Right atrium auricular region (tissue), 2 donors: ENCODE measurements around the gene EHD1. TPM values are rescaled to one million over a fixed set of nuclear protein-coding genes. Genes with fewer than 3 reads are reported as not detected.

ENCODE experiments used
- DNase-seq: peaks from one replicate; pipeline ENCODE4 v3.0.0-alpha.2; 2019; ENCODE audit warnings: low spot score
- H3K27ac ChIP-seq, 2 donors: fragments of 200-600 bp; sonication (generic); 1 replicate in 1 of 2; 2 replicates in 1 of 2; pipeline ENCODE4 v1.5.1; 2016 to 2019
- H3K27me3 ChIP-seq, 2 donors: fragments of 200-600 bp; sonication (generic); one replicate each; pipeline versions ENCODE4 v1.5.1 to v1.6.0; 2017 to 2019
- H3K36me3 ChIP-seq: fragments of 200-600 bp; sonication (generic); one replicate; pipeline ENCODE4 v1.5.1; 2016
- H3K4me1 ChIP-seq, 2 donors: fragments of 200-600 bp; sonication (generic); one replicate each; pipeline versions ENCODE4 v1.5.1 to v1.6.0; 2017 to 2019
- H3K4me3 ChIP-seq, 2 donors: fragments of 200-600 bp; sonication (generic); 1 replicate in 1 of 2; 2 replicates in 1 of 2; pipeline ENCODE4 v1.5.1; 2017 to 2019; ENCODE audit warnings: mild to moderate bottlenecking in 1 of 2, moderate library complexity in 1 of 2
- H3K9me3 ChIP-seq, 2 donors: fragments of 200-600 bp; sonication (generic); one replicate each; pipeline ENCODE4 v1.5.1; 2019
- total RNA-seq, 2 donors: library from RNA; depleted of rRNA; stranded (reverse); fragments of >200 nt; gene quantifications; one replicate each; pipeline ENCODE4 v1.1.0, GENCODE V29; 2016
- TF ChIP-seq, protein P1 (sequence below), 2 donors: fragments of 200-600 bp; sonication (generic); IDR thresholded peaks; one replicate each; pipeline ENCODE4 v1.5.1; 2019; ENCODE audit warnings: antibody characterized with exemption in 2 of 2

The EHD1 gene
- total RNA-seq, 2 donors from 2014 or later = 29.5 to 34.1 TPM

DNA sequence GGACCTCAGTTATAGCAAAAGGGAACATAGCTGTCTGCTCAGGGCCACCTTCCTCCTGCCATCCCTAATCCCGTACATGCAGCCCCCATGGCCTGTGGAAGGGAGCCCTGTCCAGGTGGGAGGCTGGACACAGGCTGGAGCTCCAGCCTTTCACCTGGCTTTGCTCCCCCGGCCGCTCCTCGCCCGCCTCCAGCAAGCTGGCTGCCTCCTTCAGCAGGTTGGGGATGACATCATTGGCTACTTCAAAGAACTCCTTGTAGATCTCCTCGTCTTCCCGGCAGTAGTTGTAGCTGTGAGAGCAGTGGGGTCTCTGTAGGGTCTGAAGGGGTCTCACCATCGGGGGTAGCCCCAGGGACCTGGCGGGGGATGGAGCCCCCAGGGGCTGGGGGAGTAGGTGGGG lies 72.9 kb downstream of the EHD1 start:
- H3K4me3 ChIP-seq = no peak overlapping the region
- peaks cover 13% of the 10 kb centered on the region for H3K36me3 ChIP-seq
- no peaks in the 10 kb centered on the region for H3K9me3 ChIP-seq
- no peak for DNase-seq
- H3K4me1 ChIP-seq = peaks cover 0 to 38% of the 10 kb centered on the region in 2 donors
- TF ChIP-seq, protein P1, sequence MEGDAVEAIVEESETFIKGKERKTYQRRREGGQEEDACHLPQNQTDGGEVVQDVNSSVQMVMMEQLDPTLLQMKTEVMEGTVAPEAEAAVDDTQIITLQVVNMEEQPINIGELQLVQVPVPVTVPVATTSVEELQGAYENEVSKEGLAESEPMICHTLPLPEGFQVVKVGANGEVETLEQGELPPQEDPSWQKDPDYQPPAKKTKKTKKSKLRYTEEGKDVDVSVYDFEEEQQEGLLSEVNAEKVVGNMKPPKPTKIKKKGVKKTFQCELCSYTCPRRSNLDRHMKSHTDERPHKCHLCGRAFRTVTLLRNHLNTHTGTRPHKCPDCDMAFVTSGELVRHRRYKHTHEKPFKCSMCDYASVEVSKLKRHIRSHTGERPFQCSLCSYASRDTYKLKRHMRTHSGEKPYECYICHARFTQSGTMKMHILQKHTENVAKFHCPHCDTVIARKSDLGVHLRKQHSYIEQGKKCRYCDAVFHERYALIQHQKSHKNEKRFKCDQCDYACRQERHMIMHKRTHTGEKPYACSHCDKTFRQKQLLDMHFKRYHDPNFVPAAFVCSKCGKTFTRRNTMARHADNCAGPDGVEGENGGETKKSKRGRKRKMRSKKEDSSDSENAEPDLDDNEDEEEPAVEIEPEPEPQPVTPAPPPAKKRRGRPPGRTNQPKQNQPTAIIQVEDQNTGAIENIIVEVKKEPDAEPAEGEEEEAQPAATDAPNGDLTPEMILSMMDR (IDR thresholded peaks at IDR 0.05) = no peak
- no peak overlapping the region for H3K27ac ChIP-seq
- no peaks in the 10 kb centered on the region for H3K27me3 ChIP-seq

DNA sequence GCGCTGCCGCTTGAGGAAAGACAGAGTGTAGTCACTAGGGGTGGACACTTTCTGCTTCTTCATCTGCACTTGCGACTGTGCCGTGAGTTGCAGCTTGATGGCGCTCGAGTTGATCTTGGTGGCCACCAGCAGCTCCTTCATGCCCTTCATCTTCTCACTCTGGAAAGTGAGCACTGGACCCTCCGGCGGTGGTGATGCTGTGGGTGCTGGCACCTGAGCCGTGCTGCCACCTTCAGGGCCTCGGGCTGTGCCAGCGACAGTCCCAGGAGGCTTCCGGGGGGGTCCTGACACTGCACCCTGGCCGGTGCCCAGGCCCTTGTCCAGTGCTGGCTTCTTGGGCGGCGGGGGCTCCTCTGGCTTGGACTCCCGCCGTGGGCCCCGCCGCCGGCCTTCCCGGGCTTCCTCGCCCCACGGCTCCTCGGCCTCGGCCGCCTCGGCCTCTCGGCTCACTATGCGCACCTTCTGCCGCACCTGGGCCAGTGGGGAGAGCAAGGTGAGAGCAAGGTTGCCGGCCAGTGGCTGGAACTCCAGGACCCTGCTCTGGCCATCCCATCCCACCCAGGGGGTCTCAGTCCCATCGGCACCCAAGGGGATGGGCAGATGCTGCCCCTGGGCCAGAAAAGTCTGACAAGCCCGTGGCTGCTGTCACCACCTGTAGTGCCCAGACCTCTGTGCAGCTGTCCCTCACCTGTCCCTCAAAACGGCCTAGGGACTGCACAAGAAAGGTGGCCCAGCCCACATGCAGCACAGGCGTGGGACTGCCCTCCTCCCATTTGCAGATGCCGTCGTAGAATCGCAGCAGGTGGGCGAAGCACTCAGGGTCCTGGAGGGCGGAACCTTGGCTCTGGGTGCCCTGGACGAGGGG lies 73.8 kb downstream of the EHD1 start:
- H3K9me3 ChIP-seq = no peaks in the 10 kb centered on the region

DNA sequence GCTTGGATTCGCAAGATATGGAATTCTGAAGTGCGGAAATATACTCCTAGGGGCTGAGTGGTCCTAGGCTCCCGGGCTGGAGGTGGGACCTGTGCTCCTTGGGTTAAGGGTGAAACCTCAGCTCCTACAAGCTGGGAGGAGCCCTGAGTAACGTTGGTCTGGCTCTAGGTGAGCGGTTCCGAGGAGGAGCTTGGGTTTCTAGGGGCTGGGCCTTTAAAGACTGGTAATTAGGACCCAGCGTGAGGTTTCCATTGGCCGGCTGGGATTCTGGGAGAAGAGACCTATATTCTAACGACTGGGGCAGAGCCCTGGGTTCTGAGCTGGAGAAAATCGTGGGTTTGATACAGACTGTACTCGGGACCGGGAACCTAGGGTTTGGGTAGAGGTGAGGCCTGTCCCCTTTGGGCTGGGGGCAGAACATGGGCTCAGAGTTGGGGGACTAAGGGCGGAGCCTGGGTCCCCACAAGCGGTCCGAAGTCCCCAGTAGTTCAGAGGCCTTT lies 74.5 kb downstream of the EHD1 start:
- Histone ChIP-seq H3K4me1 (peaks cover 0 to 27% of the 10 kb centered on the region in 2 donors), H3K36me3 (peaks cover 13% of the 10 kb centered on the region), H3K27me3 (no peaks in the 10 kb centered on the region), H3K9me3 (no peaks in the 10 kb centered on the region), H3K4me3 (peak overlapping the region; percentile 65 to 71), H3K27ac (peak overlapping the region; percentile 86 to 92)
- TF ChIP-seq, protein P1 (IDR thresholded peaks at IDR 0.05) = no peak
- no peak for DNase-seq

More for the DNA sequence above, 73.8 kb downstream of the EHD1 start:
- Histone ChIP-seq H3K4me3 (no peak overlapping the region), H3K27ac (peak overlapping the region; percentile 86 to 92), H3K27me3 (no peaks in the 10 kb centered on the region), H3K36me3 (peaks cover 13% of the 10 kb centered on the region), H3K4me1 (peaks cover 0 to 33% of the 10 kb centered on the region in 2 donors)
- DNase-seq = no peak
- TF ChIP-seq, protein P1 (IDR thresholded peaks at IDR 0.05) = no peak

DNA sequence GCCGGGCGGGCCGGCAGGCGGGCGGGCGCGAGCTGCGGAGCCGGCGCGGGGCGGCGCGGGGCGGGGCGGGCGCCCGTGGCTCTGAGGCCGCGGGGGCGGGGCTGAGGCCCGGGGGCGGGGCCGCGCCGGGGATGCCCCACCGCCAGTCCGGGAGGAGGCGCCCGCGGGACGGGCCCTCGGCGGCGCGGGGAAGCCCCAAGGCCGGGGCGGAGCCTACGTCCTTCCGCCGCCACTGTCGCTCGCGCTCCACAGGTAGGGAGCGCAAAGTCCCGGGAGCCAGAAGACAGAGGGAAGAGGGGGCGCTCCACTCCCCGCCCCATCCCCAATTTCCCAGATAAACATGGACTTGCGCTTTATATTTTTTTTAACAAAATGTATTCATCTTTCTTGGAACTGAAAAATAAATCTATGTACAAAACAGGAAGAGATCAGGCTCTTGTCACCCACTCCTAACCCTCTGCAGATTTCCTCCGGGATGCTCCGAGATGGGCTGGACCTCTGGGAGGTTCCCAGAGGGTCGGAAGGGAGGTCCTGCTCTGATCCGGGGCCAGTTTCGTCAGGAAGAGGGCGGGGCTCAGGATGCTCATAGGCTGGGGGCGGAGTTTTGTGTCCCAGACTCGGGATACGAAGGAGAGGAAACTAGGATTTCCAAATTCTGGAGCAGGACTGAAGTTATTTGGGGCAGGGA lies 75.1 kb downstream of the EHD1 start, which contains the start of gene MAP4K2:
Gene MAP4K2, minus strand, starts transcription at position 57 of the 688 bp plus-strand sequence. CDS start 65 bp downstream, outside the sequence.
- Histone ChIP-seq H3K36me3 (peaks cover 13% of the 10 kb centered on the region), H3K27ac (peak within 1 kb of the TSS; percentile 86 to 92), H3K4me1 (peaks cover 0 to 27% of the 10 kb centered on the region in 2 donors), H3K9me3 (no peaks in the 10 kb centered on the region), H3K27me3 (no peaks in the 10 kb centered on the region), H3K4me3 (peak within 1 kb of the TSS; percentile 68 to 71)
- DNase-seq = peak; percentile 94
- TF ChIP-seq, protein P1 (IDR thresholded peaks at IDR 0.05) = peak; percentile 34 to 41

GRCh38 chr11:64802370-64803157 lies 75.9 kb downstream of the EHD1 start:
- peak overlapping the region; percentile 68 to 71 for H3K4me3 ChIP-seq
- DNase-seq = no peak
- peaks cover 0 to 27% of the 10 kb centered on the region in 2 donors for H3K4me1 ChIP-seq
- peak overlapping the region; percentile 78 to 92 for H3K27ac ChIP-seq
- peaks cover 13% of the 10 kb centered on the region for H3K36me3 ChIP-seq
- TF ChIP-seq, protein P1 (IDR thresholded peaks at IDR 0.05) = no peak
- no peaks in the 10 kb centered on the region for H3K9me3 ChIP-seq
- H3K27me3 ChIP-seq = no peaks in the 10 kb centered on the region
